Nephron (organoid): ENCODE data around the gene RELT.

Experiments
- H3K27ac Mint-ChIP-seq, 3 experiments: 2 replicates each; pipeline ENCODE4 v1.8.0; 2020; ENCODE audit warnings: mixed read lengths in 3 of 3, mild to moderate bottlenecking in 2 of 3, moderate library complexity in 1 of 3
- H3K27me3 Mint-ChIP-seq: 2 replicates; pipeline ENCODE4 v1.8.0; 2021; ENCODE audit warnings: low read depth, mild to moderate bottlenecking, moderate library complexity, mixed read lengths
- H3K36me3 Mint-ChIP-seq: 2 replicates; pipeline ENCODE4 v1.8.0; 2020; ENCODE audit warnings: low read depth, mixed read lengths
- H3K4me1 Mint-ChIP-seq: 2 replicates; pipeline ENCODE4 v1.8.0; 2020; ENCODE audit warnings: mixed read lengths
- H3K4me3 Mint-ChIP-seq, 3 experiments: 2 replicates each; pipeline ENCODE4 v1.8.0; 2020; ENCODE audit warnings: mild to moderate bottlenecking in 3 of 3, mixed read lengths in 3 of 3, moderate library complexity in 2 of 3
- H3K9me3 Mint-ChIP-seq: 2 replicates; pipeline ENCODE4 v1.8.0; 2020; ENCODE audit warnings: mixed read lengths
- TF ChIP-seq, protein P1 (sequence below), 3 experiments: fragments of 200-600 bp; sonication (generic); IDR thresholded peaks; one replicate each; pipeline ENCODE4 v1.5.0; 2021; ENCODE audit warnings: antibody characterized with exemption in 3 of 3; ENCODE audit not compliant: unreplicated experiment in 3 of 3

RELT gene

DNA sequence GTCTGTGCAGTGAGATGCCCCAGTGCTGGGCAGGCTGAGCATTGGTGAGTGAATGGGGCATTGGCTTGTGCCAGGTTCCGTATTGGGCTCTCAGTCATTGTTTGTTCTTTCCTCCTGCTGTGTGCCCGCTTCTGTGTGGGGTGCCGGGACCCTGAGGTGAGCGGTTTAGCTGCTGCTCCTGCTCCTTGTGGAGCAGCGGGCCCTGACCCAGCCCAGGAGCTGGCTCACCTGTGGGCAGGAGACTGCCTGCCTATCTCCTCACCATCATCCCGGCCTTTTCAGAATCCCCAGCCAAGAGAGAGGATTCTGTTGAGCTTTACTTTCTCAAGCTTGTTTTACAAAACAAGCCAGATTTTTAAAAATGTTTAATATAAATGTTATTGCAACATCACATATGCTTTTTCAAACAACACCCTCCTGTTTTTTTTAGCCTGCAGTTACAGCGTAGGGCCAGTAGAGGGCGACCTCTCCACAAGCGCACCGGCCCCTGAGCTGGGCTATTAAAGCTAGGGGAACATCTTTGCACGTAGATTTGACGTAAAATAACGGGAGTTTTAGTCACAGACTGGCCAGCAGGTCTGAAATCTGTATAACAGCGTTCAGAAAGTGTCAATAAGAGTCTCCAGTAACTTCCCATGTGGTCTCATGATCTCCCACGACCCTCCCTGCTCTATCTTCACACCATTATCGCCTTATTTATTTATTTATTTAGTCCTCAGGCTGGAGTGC is 25.1 kb upstream of the RELT start:
- Mint-ChIP-seq H3K9me3 (no peaks in the 10 kb centered on the region), H3K4me1 (peaks cover 13% of the 10 kb centered on the region), H3K27ac (no peak overlapping the region), H3K36me3 (peaks cover 27% of the 10 kb centered on the region), H3K27me3 (no peaks in the 10 kb centered on the region), H3K4me3 (no peak overlapping the region)
- TF ChIP-seq, protein P1, sequence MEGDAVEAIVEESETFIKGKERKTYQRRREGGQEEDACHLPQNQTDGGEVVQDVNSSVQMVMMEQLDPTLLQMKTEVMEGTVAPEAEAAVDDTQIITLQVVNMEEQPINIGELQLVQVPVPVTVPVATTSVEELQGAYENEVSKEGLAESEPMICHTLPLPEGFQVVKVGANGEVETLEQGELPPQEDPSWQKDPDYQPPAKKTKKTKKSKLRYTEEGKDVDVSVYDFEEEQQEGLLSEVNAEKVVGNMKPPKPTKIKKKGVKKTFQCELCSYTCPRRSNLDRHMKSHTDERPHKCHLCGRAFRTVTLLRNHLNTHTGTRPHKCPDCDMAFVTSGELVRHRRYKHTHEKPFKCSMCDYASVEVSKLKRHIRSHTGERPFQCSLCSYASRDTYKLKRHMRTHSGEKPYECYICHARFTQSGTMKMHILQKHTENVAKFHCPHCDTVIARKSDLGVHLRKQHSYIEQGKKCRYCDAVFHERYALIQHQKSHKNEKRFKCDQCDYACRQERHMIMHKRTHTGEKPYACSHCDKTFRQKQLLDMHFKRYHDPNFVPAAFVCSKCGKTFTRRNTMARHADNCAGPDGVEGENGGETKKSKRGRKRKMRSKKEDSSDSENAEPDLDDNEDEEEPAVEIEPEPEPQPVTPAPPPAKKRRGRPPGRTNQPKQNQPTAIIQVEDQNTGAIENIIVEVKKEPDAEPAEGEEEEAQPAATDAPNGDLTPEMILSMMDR (IDR thresholded peaks at IDR 0.05; ENCODE audit: unreplicated experiment in 3 of 3): peak; percentile 91 to 98 (median 96)

DNA sequence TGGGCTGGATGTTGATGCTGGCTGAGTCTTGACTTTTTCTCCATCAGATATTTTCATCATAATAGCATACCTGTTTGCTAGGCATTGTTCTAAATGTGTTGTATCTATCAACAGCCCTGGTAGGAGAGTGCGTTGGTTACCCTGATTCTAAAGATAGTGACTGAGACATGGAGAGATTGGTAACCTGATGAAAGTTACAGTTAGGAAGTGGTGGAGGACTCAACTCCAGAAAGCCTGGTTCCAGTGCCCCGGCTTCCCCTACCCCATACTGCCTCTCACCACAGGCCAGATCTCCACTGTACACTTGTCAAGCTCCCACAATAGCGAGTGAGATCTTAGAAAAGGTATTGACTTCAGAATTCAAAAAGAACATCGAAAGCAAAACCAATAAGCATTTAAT is 22.8 kb upstream of the RELT start:
- no peak overlapping the region for H3K4me3 Mint-ChIP-seq

DNA sequence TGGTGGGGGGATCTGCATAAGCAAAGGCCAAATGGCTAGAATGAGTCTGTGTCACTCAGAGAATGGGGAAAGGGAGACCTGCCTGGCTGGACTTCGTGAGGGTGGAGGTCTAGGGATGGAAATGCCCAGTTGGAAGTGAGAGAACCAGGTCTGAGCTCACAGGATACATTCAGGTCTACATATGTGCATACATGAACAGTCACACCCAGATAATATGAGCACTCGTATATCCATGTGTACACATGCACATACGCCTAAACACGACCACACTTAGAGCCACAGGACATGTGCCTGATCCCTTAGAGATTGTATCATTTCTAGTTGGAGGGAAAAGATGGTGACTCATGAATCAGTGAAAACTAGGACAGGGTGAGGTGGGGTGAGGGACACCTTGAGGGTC is 21.1 kb upstream of the RELT start:
- TF ChIP-seq, protein P1 (IDR thresholded peaks at IDR 0.05; ENCODE audit: unreplicated experiment in 3 of 3): no peak
- Mint-ChIP-seq H3K27me3 (no peaks in the 10 kb centered on the region), H3K27ac (no peak overlapping the region), H3K4me3 (no peak overlapping the region), H3K36me3 (peaks cover 30% of the 10 kb centered on the region), H3K9me3 (no peaks in the 10 kb centered on the region), H3K4me1 (peaks cover 6% of the 10 kb centered on the region)

More for the DNA sequence above, 22.8 kb upstream of the RELT start:
- no peaks in the 10 kb centered on the region for H3K9me3 Mint-ChIP-seq
- TF ChIP-seq, protein P1 (IDR thresholded peaks at IDR 0.05; ENCODE audit: unreplicated experiment in 3 of 3): no peak
- H3K27me3 Mint-ChIP-seq: no peaks in the 10 kb centered on the region
- peaks cover 6% of the 10 kb centered on the region for H3K4me1 Mint-ChIP-seq
- peaks cover 23% of the 10 kb centered on the region for H3K36me3 Mint-ChIP-seq
- H3K27ac Mint-ChIP-seq: no peak overlapping the region

DNA sequence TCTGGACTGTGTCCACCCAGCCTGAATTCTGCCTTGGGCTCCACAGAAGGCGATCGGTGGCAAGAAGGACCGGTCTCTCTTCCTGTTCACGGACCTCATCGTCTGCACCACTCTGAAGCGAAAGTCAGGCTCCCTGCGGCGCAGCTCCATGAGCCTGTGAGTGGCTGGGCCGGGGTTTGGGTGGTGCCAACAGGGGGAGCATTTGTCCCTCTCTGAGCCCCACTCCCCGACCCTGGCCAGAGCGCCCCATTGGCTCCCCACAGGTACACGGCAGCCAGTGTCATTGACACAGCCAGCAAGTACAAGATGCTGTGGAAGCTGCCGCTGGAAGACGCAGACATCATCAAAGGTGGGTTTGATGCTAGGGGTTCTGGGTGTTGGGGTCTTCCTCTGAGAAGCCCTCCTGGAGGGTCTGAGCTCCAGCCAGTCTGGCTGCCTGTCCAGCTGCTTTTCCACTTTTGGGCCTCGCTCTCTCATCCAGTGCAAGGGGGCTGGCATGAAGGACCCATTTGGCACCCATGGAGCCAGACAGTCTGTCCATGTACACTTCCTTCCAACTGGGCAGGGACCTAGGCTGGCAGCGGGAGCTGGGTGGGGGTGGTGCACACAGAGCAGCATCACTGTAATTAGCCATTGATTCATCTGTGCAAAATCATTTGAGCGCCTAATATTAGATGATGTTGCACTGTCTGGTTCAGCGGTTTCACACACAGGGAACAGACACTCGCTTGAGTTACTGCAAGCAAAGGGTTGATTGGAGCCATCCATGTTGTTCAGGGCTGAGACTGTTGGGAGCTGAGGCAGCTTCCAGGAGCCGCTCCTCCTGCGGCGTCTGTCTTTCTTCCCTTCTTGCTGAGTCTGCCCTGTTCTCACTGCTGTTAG is 19.0 kb upstream of the RELT start:
- Mint-ChIP-seq H3K27ac (no peak overlapping the region), H3K36me3 (peaks cover 43% of the 10 kb centered on the region), H3K27me3 (no peaks in the 10 kb centered on the region), H3K4me1 (no peaks in the 10 kb centered on the region), H3K9me3 (no peaks in the 10 kb centered on the region), H3K4me3 (no peak overlapping the region)
- TF ChIP-seq, protein P1 (IDR thresholded peaks at IDR 0.05; ENCODE audit: unreplicated experiment in 3 of 3): no peak

DNA sequence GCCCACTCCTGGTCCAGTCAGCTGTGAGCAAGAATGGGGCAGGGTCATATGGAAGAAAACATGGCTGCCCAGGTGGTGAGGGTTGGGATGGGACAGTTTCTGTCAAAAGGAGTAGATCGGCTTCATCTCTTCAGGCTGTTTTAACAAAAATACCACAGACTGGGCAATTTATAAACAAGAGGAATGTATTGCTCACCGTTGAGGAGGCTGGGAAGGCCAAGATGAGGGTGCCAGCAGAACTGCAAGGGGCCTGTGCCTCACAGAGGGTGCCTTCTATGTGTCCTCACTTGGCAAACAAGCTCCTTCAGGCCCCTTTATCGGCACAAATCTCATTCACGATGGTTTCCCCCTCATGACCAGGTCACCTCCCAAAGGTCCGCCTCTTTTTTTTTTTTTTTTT is 18.1 kb upstream of the RELT start:
- peaks cover 45% of the 10 kb centered on the region for H3K36me3 Mint-ChIP-seq
- H3K4me1 Mint-ChIP-seq: no peaks in the 10 kb centered on the region
- H3K9me3 Mint-ChIP-seq: no peaks in the 10 kb centered on the region
- H3K27me3 Mint-ChIP-seq: no peaks in the 10 kb centered on the region
- no peak overlapping the region for H3K4me3 Mint-ChIP-seq
- no peak overlapping the region for H3K27ac Mint-ChIP-seq
- TF ChIP-seq, protein P1 (IDR thresholded peaks at IDR 0.05; ENCODE audit: unreplicated experiment in 3 of 3): no peak
